Measurements from ENCODE around the gene FLACC1.

DNA sequence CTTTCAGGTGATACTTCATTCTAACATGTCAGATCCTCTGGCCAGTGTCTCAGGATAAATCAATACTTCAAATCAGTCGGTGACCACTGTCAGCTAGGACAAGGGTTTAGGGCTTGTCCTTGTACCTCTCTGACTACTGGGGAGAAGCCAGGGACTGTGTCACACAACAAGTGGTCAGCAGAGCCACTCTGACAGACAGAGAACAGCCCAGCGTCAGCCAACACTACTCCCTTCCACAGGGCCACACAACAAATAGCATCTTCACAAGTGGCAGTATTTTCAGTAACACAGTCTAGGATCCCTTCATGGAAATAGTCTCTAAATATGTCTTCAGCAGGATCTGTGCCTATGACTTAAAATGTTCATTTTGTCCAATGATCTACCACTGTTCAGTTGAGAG lies 14.2 kb downstream of the FLACC1 start:
- TF ChIP-seq, protein P1, sequence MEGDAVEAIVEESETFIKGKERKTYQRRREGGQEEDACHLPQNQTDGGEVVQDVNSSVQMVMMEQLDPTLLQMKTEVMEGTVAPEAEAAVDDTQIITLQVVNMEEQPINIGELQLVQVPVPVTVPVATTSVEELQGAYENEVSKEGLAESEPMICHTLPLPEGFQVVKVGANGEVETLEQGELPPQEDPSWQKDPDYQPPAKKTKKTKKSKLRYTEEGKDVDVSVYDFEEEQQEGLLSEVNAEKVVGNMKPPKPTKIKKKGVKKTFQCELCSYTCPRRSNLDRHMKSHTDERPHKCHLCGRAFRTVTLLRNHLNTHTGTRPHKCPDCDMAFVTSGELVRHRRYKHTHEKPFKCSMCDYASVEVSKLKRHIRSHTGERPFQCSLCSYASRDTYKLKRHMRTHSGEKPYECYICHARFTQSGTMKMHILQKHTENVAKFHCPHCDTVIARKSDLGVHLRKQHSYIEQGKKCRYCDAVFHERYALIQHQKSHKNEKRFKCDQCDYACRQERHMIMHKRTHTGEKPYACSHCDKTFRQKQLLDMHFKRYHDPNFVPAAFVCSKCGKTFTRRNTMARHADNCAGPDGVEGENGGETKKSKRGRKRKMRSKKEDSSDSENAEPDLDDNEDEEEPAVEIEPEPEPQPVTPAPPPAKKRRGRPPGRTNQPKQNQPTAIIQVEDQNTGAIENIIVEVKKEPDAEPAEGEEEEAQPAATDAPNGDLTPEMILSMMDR (IDR thresholded peaks at IDR 0.05), result no peak
- TF ChIP-seq POLR2A (IDR thresholded peaks at IDR 0.05), result no peak

All from lower leg skin (tissue), 3 donors.